CD4-positive, alpha-beta T cell treated with Interleukin-6 for 4 hours (primary cell): ENCODE measurements around the gene PEX6.
"Not testable (repeated sequence)": the region's sequence is repeated elsewhere in the genome, so short reads cannot be mapped to it uniquely, and the experiment has no call there.

Experiments
- DNase-seq: peaks from one replicate; pipeline ENCODE4 v3.0.0-alpha.2; 2020; ENCODE audit warnings: mixed read lengths

The PEX6 gene

GRCh38 chr6:42963179-42963854 lies 15.7 kb downstream of the PEX6 start:
- no peak for DNase-seq

DNA sequence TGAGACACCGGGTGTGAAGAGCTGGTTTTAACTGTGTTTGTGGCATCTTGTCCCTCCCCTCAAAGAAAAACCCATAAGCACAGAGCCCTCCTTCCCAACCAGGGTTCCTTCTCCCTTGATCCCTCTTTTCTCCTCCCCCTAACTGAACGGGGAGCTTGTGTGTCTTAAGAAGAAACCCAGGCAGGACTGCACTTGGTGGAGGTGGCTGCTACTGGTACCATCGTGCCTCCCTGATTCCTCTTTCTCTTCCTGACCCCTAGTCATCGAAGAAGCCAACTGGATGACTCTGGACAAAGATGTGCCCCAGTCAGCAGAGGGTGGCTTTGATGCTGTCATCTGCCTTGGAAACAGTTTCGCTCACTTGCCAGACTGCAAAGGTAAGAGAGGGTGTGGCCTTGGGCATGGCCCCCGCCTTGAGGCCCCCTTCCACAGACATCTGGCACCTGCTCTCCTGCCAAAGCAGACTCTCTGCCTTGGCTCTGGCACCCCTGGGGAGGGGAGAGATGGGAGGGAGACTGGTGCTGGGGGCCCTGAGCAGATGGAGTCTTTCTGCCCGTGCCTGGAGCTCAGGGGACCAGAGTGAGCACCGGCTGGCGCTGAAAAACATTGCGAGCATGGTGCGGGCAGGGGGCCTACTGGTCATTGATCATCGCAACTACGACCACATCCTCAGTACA lies 16.3 kb downstream of the PEX6 start:
- no peak for DNase-seq

DNA sequence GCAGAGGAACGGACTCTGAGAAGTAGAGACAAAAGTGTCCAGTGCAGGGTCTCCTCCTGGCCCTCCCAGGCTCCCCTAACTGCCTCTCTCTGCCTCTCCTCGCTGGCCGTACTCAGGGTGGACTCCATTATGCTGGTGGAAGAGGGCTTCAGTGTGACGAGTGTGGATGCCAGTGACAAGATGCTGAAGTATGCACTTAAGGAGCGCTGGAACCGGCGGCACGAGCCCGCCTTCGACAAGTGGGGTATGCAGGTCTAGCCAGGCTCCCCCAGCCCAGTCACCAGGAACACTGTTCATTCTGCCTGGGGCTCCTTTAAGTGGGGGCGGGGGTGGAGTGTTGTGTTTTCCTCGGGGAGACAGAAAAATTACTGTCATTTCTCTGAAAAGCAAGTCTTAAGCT lies 16.9 kb downstream of the PEX6 start:
- no peak for DNase-seq

DNA sequence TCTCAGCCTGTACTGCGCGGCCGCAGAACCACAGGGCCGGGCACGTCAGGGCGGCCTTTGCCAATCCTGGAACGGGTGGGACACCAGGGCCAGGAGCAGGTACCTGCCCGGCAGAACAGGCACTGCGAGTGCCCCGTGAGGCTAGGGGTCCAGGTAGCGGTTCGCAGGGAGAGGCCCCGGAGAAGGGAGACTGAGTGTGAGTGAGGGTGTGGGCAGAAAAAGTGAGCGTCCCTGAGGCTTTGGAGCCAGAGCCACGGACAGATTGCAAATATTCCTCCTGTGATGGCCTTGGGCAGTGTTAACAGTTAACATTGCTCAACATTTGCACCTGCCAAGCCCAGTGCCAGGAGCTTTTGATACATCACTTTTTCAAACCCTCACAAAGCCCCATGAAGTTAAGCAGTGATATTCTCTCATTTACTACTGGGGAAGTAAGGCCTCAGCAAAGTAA lies 17.9 kb downstream of the PEX6 start:
- DNase-seq: no peak

- DNase-seq: peak; percentile 59
These were observed 18.6 kb downstream of the PEX6 start, which contains the start of gene GNMT for GRCh38 chr6:42960243-42961019. Gene GNMT (plus strand): TSS chr6:42960754. CDS start chr6:42960768, 14 bp downstream.

DNA sequence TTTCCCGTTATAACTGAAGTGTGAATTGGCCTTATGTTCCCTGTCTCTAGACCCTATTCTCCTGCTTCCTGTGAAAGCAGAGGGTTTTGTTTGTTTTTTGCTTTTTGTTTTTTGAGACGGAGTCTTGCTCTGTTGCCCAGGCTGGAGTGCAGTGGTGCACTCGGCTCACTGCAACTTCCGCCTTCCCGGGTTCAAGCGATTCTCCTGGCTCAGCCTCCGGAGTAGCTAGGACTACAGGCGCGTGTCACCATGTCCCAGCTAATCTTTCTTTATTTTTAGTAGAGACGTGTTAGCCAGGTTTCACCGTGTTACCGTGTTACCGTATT lies 19.1 kb downstream of the PEX6 start:
- no peak for DNase-seq

GRCh38 chr6:42958125-42958524 lies 20.9 kb downstream of the PEX6 start:
- no peak for DNase-seq

DNA sequence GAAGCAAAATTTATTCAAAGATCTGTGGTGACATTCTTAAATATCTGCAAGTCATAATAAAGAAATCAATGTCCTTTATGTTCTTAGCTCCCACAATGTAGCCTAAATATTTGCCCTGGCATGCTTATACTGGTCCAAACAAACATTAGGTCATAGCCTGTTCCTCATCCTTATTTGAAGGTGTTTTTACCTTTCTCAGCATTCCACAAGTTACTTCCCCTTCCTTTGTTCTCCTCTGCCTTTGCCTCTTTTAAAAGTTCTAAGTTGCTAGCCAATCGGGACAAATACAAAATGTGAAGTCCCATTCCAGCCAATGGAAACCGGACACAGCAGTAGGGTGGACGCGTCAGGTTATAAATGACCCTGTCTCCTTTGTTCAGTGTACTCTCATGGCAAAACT lies 24.6 kb downstream of the PEX6 start:
- not testable (repeated sequence) for DNase-seq

- DNase-seq: no peak
These were observed 26.6 kb downstream of the PEX6 start for GRCh38 chr6:42952389-42952788.

DNA sequence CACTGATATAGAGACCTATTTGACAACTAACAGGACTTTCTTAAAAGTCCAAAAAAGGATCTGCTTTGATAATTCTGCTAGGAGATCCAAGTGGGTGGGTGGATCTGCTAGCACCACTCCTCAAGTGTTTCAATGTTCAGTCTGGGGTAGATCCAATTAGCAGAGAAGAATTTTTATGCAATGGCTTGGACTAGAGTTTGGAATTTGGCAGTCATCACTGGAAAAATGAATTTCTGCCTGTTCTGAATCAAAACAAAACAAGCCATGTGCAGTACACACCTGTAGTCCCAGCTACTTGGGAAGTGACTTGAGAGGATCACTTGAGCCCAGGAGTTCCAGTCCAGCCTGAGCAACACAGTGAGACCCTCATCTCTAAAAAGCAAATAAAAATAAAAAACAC lies 31.0 kb downstream of the PEX6 start:
- DNase-seq: no peak

GRCh38 chr6:42942444-42942843 lies 36.5 kb downstream of the PEX6 start:
- DNase-seq: no peak

DNA sequence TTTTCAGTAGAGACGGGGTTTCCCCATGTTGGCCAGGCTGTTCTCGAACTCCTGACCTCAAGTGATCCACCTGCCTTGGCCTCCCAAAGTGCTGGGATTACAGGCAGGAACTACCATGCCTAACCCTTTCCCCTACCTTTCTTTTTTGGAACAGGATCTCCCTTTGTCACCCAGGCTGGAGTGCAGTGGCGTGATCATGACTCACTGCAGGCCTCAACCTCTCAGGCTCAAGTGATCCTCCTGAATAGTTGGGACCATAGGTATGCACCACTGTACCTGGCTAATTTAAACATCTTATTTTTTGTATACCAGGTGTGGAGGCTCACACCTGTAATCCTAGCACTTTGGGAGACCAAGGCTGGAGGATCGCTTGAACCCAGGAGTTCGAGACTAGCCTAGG lies 37.6 kb downstream of the PEX6 start:
- not testable (repeated sequence) for DNase-seq

GRCh38 chr6:42940493-42941045 lies 38.4 kb downstream of the PEX6 start:
- no peak for DNase-seq

DNA sequence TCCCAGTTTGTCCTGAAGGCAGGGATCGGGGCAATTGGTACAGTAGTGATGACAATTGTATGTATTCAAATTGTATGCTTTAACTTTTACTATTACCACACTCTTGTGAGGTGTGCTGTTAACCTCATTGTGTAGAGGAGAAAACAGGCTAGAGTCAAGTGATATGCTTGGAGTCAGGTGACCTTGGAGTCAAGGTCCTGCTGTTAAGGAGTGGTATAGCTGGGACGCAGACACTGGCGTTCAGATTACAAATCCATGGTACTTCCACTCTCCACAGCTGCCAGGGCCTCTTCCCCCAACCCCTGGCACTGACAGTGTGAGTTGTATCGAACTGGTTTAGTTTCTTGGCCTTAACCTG lies 39.2 kb downstream of the PEX6 start:
- no peak for DNase-seq

GRCh38 chr6:42938987-42939809 lies 39.8 kb downstream of the PEX6 start:
- DNase-seq: no peak

- no peak for DNase-seq
These were observed 40.6 kb downstream of the PEX6 start for GRCh38 chr6:42938428-42938796.

- no peak for DNase-seq
These were observed 41.2 kb downstream of the PEX6 start for GRCh38 chr6:42937548-42938427.

DNA sequence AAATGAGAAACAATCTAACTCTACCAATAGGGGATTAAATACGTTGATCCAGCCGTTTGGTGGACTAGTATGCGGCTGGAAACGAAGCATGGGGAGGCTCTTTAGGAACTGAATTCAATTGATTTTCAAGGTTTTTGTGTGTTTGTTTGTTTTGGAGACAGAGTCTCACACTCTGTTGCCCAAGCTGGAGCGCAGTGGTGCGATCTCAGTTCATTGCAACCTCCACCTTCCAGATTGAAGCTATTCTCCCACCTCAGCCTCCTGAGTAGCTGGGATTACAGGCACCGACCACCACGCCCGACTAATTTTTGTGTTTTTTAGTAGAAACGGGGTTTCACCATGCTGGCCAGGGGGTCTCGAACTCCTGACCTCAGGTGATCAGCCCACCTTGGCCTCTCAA lies 42.6 kb downstream of the PEX6 start:
- no peak for DNase-seq

GRCh38 chr6:42935322-42935721 lies 43.7 kb downstream of the PEX6 start:
- DNase-seq: no peak

DNA sequence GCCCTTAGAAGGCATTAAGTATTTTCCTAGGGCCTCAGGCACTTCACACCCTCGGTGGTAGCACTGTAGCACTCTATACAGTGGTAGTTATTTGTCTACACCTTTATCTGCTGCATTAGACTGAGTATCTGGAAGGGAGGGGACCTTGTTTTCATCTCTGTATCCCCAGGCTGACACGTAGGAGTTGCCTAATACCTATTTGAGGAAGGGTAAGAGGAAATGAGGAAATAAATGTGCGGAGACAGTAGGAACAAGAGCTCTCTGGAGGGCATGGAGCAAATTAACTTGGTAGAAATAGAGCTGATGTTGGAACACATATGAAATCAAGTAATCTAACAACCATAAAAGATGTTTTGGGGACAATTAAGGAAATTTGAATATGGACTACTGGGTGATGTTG lies 45.8 kb downstream of the PEX6 start:
- no peak for DNase-seq

DNA sequence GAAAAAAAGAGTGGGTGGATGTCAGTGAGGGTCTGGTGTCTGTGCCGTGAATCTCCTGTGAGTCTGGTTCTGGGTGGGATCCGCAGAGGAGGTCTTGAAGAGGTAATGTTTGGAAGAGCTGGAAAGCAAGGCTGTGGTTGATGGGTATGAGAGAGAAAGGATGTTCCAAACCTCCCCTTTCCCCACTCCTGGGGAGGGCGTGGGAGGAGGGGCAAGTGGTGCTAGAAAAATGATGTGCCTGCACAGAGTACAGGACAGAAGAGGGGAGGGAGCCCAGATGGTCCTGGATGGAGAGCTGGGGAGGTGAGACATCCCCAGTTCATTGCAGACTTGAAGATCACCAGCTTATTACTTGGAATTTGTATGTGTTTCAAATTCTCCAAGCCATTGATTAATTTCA lies 46.6 kb downstream of the PEX6 start:
- DNase-seq: no peak

- peak; percentile 66 for DNase-seq
These were observed 49.1 kb downstream of the PEX6 start for GRCh38 chr6:42929821-42930360.
